H9 (cell line): ENCODE results near the gene AFF2. TPM values are rescaled to one million over a fixed set of nuclear protein-coding genes. Genes with fewer than 3 reads are reported as not detected.

Experiments used
- DNase-seq: peaks from one replicate; pipeline ENCODE4 v3.0.0-alpha.2; 2017
- H2AFZ ChIP-seq: one replicate; pipeline ENCODE4 v1.6.1; 2013; ENCODE audit warnings: mild to moderate bottlenecking, low read length, control low read depth, moderate library complexity
- H2AK5ac ChIP-seq: 2 replicates; pipeline ENCODE4 v1.6.1; 2013; ENCODE audit warnings: low read length, control low read depth, mixed read lengths; ENCODE audit not compliant: insufficient read length
- H2BK120ac ChIP-seq: one replicate; pipeline ENCODE4 v1.6.1; 2013; ENCODE audit warnings: low read depth, mild to moderate bottlenecking, low read length, control low read depth, inconsistent platforms; ENCODE audit not compliant: poor library complexity, severe bottlenecking
- H2BK12ac ChIP-seq: 2 replicates; pipeline ENCODE4 v1.6.1; 2013; ENCODE audit warnings: low read length, control low read depth, mixed read lengths, low read depth; ENCODE audit not compliant: insufficient read length
- H2BK15ac ChIP-seq: 2 replicates; pipeline ENCODE4 v1.6.1; 2013; ENCODE audit warnings: low read depth, low read length, control low read depth
- H2BK20ac ChIP-seq: one replicate; pipeline ENCODE4 v1.6.1; 2013; ENCODE audit warnings: low read depth, mild to moderate bottlenecking, low read length, control low read depth, inconsistent platforms; ENCODE audit not compliant: poor library complexity, severe bottlenecking
- H2BK5ac ChIP-seq: 2 replicates; pipeline ENCODE4 v1.6.1; 2013; ENCODE audit warnings: low read length, control low read depth, mixed read lengths; ENCODE audit not compliant: insufficient read length
- H3K14ac ChIP-seq: 2 replicates; pipeline ENCODE4 v1.6.1; 2013; ENCODE audit warnings: low read length, control low read depth; ENCODE audit not compliant: insufficient read depth
- H3K18ac ChIP-seq: 2 replicates; pipeline ENCODE4 v1.6.1; 2013; ENCODE audit warnings: low read depth, mild to moderate bottlenecking, mixed read lengths, low read length, control low read depth; ENCODE audit not compliant: insufficient read length
- H3K23ac ChIP-seq: 2 replicates; pipeline ENCODE4 v1.6.1; 2013; ENCODE audit warnings: low read length, control low read depth, mixed read lengths, low read depth; ENCODE audit not compliant: insufficient read length
- H3K23me2 ChIP-seq: 2 replicates; pipeline ENCODE4 v1.6.1; 2013; ENCODE audit warnings: low read depth, mild to moderate bottlenecking, mixed read lengths, low read length, control low read depth; ENCODE audit not compliant: insufficient read length, poor library complexity, severe bottlenecking
- H3K27ac ChIP-seq: 2 replicates; pipeline ENCODE4 v1.5.1; 2013; ENCODE audit warnings: low read length, control low read depth, mixed read lengths, low read depth; ENCODE audit not compliant: insufficient read length
- H3K27me3 ChIP-seq: 2 replicates; pipeline ENCODE4 v1.6.1; 2013; ENCODE audit warnings: low read length, control low read depth, inconsistent platforms; ENCODE audit not compliant: insufficient read depth
- H3K4ac ChIP-seq: 2 replicates; pipeline ENCODE4 v1.6.1; 2013; ENCODE audit warnings: low read depth, mild to moderate bottlenecking, control low read depth, inconsistent platforms, low read length, moderate library complexity
- H3K4me1 ChIP-seq: 2 replicates; pipeline ENCODE4 v1.6.1; 2013; ENCODE audit warnings: low read length, control low read depth, inconsistent platforms; ENCODE audit not compliant: insufficient read depth
- H3K4me2 ChIP-seq: 2 replicates; pipeline ENCODE4 v1.6.1; 2013; ENCODE audit warnings: low read length, control low read depth, mixed read lengths; ENCODE audit not compliant: insufficient read length, insufficient read depth
- H3K56ac ChIP-seq: 2 replicates; pipeline ENCODE4 v1.6.1; 2013; ENCODE audit warnings: low read depth, mild to moderate bottlenecking, mixed read lengths, low read length, control low read depth; ENCODE audit not compliant: insufficient read length
- H3K79me1 ChIP-seq: 2 replicates; pipeline ENCODE4 v1.6.1; 2013; ENCODE audit warnings: low read depth, mild to moderate bottlenecking, moderate library complexity, low read length, control low read depth, inconsistent platforms; ENCODE audit not compliant: insufficient read depth, poor library complexity, severe bottlenecking
- H3K79me2 ChIP-seq: 2 replicates; pipeline ENCODE4 v1.6.1; 2013; ENCODE audit warnings: low read length, control low read depth, inconsistent platforms; ENCODE audit not compliant: insufficient read depth
- H3K9ac ChIP-seq: 2 replicates; pipeline ENCODE4 v1.6.1; 2013; ENCODE audit warnings: low read length, control low read depth, mixed read lengths; ENCODE audit not compliant: insufficient read length; ENCODE audit errors: extremely low read depth
- H3K9me3 ChIP-seq: one replicate; pipeline ENCODE4 v1.6.1; 2013; ENCODE audit warnings: low read depth, low read length, inconsistent platforms; ENCODE audit not compliant: control insufficient read depth
- H3T11ph ChIP-seq: one replicate; pipeline ENCODE4 v1.6.1; 2013; ENCODE audit warnings: mild to moderate bottlenecking, low read length, control low read depth, inconsistent platforms
- H4K20me1 ChIP-seq: one replicate; pipeline ENCODE4 v1.6.1; 2013; ENCODE audit not compliant: control insufficient read depth, insufficient read length, insufficient read depth
- H4K5ac ChIP-seq: 2 replicates; pipeline ENCODE4 v1.6.1; 2013; ENCODE audit warnings: low read depth, mild to moderate bottlenecking, mixed read lengths, low read length, control low read depth; ENCODE audit not compliant: insufficient read length
- H4K8ac ChIP-seq: replicated peaks from 2 replicates; pipeline ENCODE4 v1.6.1; 2013; ENCODE audit warnings: low read length, control low read depth, mixed read lengths, low read depth; ENCODE audit not compliant: insufficient read length
- H4K91ac ChIP-seq: 2 replicates; pipeline ENCODE4 v1.6.1; 2013; ENCODE audit warnings: low read depth, mild to moderate bottlenecking, moderate library complexity, mixed read lengths, low read length, control low read depth; ENCODE audit not compliant: insufficient read length
- H3K27ac Mint-ChIP-seq, 3 experiments: 2 replicates in 2 of 3; 3 replicates in 1 of 3; pipeline ENCODE4 v1.8.0; 2020 to 2021; ENCODE audit warnings: mixed read lengths in 3 of 3, mild to moderate bottlenecking in 1 of 3, moderate library complexity in 1 of 3
- H3K27me3 Mint-ChIP-seq: 2 replicates; pipeline ENCODE4 v1.8.0; 2021; ENCODE audit warnings: low read depth, mild to moderate bottlenecking, moderate library complexity, mixed read lengths
- H3K36me3 Mint-ChIP-seq, 3 experiments: 2 replicates in 2 of 3; 3 replicates in 1 of 3; pipeline ENCODE4 v1.8.0; 2020 to 2021; ENCODE audit warnings: low read depth in 3 of 3, mixed read lengths in 3 of 3; ENCODE audit not compliant: insufficient read depth in 1 of 3
- H3K4me1 Mint-ChIP-seq, 2 experiments: 2 replicates each; pipeline ENCODE4 v1.8.0; 2020; ENCODE audit warnings: mixed read lengths in 2 of 2
- H3K4me3 Mint-ChIP-seq, 2 experiments: 2 replicates in 1 of 2; 3 replicates in 1 of 2; pipeline ENCODE4 v1.8.0; 2020 to 2021; ENCODE audit warnings: mild to moderate bottlenecking in 2 of 2, mixed read lengths in 2 of 2, moderate library complexity in 1 of 2
- H3K9me3 Mint-ChIP-seq, 2 experiments: 2 replicates in 1 of 2; 3 replicates in 1 of 2; pipeline ENCODE4 v1.8.0; 2020; ENCODE audit warnings: mild to moderate bottlenecking in 2 of 2, mixed read lengths in 2 of 2, moderate library complexity in 1 of 2
- WGBS: extraction: QIAGEN DNeasy Blood & Tissue Kit; methylation state at CpG from one replicate; pipeline ENCODE4 v1.1.7; 2013; ENCODE audit warnings: missing lambda C conversion rate, low lambda C conversion rate, mixed read lengths; ENCODE audit not compliant: insufficient read length; ENCODE audit errors: extremely low coverage; 5-methylcytosine and 5-hydroxymethylcytosine counted together
- total RNA-seq: library from RNA; stranded (reverse); gene quantifications from 2 replicates; pipeline ENCODE4 v1.2.1, GENCODE V29; 2021
- TF ChIP-seq, protein P1 (sequence below): fragments of 200-600 bp; sonication (generic); conservative IDR thresholded peaks from 3 replicates; pipeline ENCODE4 v1.8.0; 2021; ENCODE audit warnings: antibody characterized with exemption, mild to moderate bottlenecking

Gene AFF2
- total RNA-seq, 1 experiment from 2014 or later: 14.6 TPM

GRCh38 chrX:148492057-148492456 is 8.4 kb upstream of the AFF2 start:
- WGBS: no CpG with 5 or more reads among the region's 2 CpGs
- no peaks in the 10 kb centered on the region for H3K36me3 Mint-ChIP-seq
- H3K27ac Mint-ChIP-seq: no peak overlapping the region

More at GRCh38 chrX:148492057-148492456, 8.4 kb upstream of the AFF2 start:
- H3K9me3 ChIP-seq: peaks cover 25% of the 10 kb centered on the region
- H2BK12ac ChIP-seq: no peak overlapping the region
- H2AK5ac ChIP-seq: no peak overlapping the region
- H4K91ac ChIP-seq: no peak overlapping the region
- no peak overlapping the region for H3K4me2 ChIP-seq
- no peaks in the 10 kb centered on the region for H3K4me1 ChIP-seq
- H3T11ph ChIP-seq: no peak overlapping the region
- no peak overlapping the region for H2BK120ac ChIP-seq
- TF ChIP-seq, protein P1, sequence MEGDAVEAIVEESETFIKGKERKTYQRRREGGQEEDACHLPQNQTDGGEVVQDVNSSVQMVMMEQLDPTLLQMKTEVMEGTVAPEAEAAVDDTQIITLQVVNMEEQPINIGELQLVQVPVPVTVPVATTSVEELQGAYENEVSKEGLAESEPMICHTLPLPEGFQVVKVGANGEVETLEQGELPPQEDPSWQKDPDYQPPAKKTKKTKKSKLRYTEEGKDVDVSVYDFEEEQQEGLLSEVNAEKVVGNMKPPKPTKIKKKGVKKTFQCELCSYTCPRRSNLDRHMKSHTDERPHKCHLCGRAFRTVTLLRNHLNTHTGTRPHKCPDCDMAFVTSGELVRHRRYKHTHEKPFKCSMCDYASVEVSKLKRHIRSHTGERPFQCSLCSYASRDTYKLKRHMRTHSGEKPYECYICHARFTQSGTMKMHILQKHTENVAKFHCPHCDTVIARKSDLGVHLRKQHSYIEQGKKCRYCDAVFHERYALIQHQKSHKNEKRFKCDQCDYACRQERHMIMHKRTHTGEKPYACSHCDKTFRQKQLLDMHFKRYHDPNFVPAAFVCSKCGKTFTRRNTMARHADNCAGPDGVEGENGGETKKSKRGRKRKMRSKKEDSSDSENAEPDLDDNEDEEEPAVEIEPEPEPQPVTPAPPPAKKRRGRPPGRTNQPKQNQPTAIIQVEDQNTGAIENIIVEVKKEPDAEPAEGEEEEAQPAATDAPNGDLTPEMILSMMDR: no peak
- H3K27ac ChIP-seq: no peak overlapping the region
- no peaks in the 10 kb centered on the region for H3K79me2 ChIP-seq
- Mint-ChIP-seq H3K9me3 (peaks cover 48 to 58% of the 10 kb centered on the region in 2 experiments), H3K4me3 (no peak overlapping the region), H3K4me1 (0 out of 4 replicates have a peak, but pooled peaks cover 0 to 4% of the 10 kb centered on the region in 2 experiments), H3K27me3 (no peaks in the 10 kb centered on the region; the same call in 1 of the 2 replicates)
- no peak for DNase-seq
- H3K56ac ChIP-seq: no peak overlapping the region
- no peak overlapping the region for H2BK5ac ChIP-seq
- no peaks in the 10 kb centered on the region for H3K23me2 ChIP-seq
- H3K14ac ChIP-seq: no peak overlapping the region
- no peak overlapping the region for H3K9ac ChIP-seq
- no peak overlapping the region for H3K18ac ChIP-seq
- no peak overlapping the region for H3K23ac ChIP-seq
- H3K79me1 ChIP-seq: no peaks in the 10 kb centered on the region
- no peaks in the 10 kb centered on the region for H4K20me1 ChIP-seq
- no peak overlapping the region for H4K5ac ChIP-seq
- no peak overlapping the region for H2AFZ ChIP-seq
- no peak overlapping the region for H2BK15ac ChIP-seq
- no peak overlapping the region for H3K4ac ChIP-seq
- H4K8ac ChIP-seq: no peak overlapping the region
- H2BK20ac ChIP-seq: no peak overlapping the region
- H3K27me3 ChIP-seq: no peaks in the 10 kb centered on the region
